GM12891 (cell line): ENCODE results near the gene STX16.
A peak's percentile ranks its signal among the peaks of the same experiment; 100 is the strongest.

Experiments
- DNase-seq: peaks from one replicate; pipeline ENCODE4 v3.0.0; 2011; ENCODE audit warnings: low spot score; ENCODE audit not compliant: insufficient read length
- FAIRE-seq: peaks from 2 replicates; lab custom pipeline; 2011; peaks lifted over from hg19 to GRCh38; lab: Jason Lieb, UNC
- PAX5 ChIP-seq: IDR thresholded peaks from 2 replicates; pipeline ENCODE4 v1.6.1; 2011; ENCODE audit warnings: low read length, moderate library complexity, mild to moderate bottlenecking; ENCODE audit not compliant: insufficient read depth, severe bottlenecking
- POLR2A ChIP-seq: IDR thresholded peaks from 2 replicates; pipeline ENCODE4 v1.6.1; 2011; ENCODE audit warnings: low read depth, low read length, control low read depth
- POLR2AphosphoS5 ChIP-seq: IDR thresholded peaks from 2 replicates; pipeline ENCODE4 v1.6.1; 2011; ENCODE audit warnings: low read depth, low read length, control low read depth
- POU2F2 ChIP-seq: IDR thresholded peaks from 2 replicates; pipeline ENCODE4 v1.6.1; 2011; ENCODE audit warnings: low read depth, mild to moderate bottlenecking, control low read depth, low read length, moderate library complexity
- SPI1 ChIP-seq: IDR thresholded peaks from 2 replicates; pipeline ENCODE4 v1.6.1; 2011; ENCODE audit warnings: low read depth, low read length, control low read depth
- TAF1 ChIP-seq: IDR thresholded peaks from 2 replicates; pipeline ENCODE4 v1.6.1; 2011; ENCODE audit warnings: low read depth, low read length, control low read depth

Gene STX16

GRCh38 chr20:58610071-58610800, 40.8 kb upstream of the STX16 start:
- TF ChIP-seq POU2F2 (no peak), PAX5 (no peak), SPI1 (no peak), POLR2AphosphoS5 (no peak), TAF1 (no peak), POLR2A (no peak)
- FAIRE-seq = no peak
- DNase-seq = no peak

- FAIRE-seq (no peak), DNase-seq (no peak)
- no peak for TF ChIP-seq POU2F2
- TF ChIP-seq POLR2A = no peak
These were observed 40.3 kb upstream of the STX16 start for GRCh38 chr20:58610811-58611210.

- DNase-seq (no peak), FAIRE-seq (no peak)
- TF ChIP-seq POLR2A = no peak
These were observed 39.6 kb upstream of the STX16 start for GRCh38 chr20:58611236-58612030.

DNA sequence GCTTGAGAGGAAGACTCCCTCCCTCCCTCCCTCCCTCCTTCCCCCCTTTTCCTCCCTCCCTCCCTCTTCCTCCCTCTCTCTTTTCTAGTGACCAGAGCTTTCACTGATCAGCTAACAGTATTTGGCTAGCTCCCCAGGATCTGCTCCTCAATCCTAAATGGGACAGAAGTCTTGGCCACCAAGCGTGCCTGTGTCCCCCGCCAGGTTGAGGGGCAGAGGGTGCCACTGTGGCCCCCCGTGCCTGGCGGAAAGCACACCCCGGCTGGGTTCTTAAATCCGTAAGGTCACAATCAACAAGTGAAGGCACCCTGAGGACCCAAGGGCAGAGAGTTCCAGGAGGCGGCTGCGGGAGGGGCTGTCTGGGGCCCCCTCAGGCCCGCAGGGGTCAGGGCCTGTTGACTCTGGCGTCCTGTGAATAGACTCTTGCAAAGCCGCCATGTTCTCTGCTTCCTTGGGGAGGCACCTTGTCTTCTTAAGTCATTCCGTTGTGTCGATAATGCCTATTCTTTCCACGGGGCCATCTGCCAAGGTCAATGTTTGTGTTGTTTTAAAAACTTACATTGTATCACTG, 38.9 kb upstream of the STX16 start:
- FAIRE-seq (no peak), DNase-seq (no peak)
- TF ChIP-seq POU2F2 = no peak

- TF ChIP-seq PAX5 = no peak
- DNase-seq (no peak), FAIRE-seq (no peak)
These were observed 37.8 kb upstream of the STX16 start for GRCh38 chr20:58613061-58613854.

- TF ChIP-seq PAX5 (no peak), POLR2AphosphoS5 (no peak), POU2F2 (no peak), TAF1 (no peak), SPI1 (no peak)
- FAIRE-seq (no peak), DNase-seq (no peak)
These were observed 36.7 kb upstream of the STX16 start for GRCh38 chr20:58614366-58614765.

DNA sequence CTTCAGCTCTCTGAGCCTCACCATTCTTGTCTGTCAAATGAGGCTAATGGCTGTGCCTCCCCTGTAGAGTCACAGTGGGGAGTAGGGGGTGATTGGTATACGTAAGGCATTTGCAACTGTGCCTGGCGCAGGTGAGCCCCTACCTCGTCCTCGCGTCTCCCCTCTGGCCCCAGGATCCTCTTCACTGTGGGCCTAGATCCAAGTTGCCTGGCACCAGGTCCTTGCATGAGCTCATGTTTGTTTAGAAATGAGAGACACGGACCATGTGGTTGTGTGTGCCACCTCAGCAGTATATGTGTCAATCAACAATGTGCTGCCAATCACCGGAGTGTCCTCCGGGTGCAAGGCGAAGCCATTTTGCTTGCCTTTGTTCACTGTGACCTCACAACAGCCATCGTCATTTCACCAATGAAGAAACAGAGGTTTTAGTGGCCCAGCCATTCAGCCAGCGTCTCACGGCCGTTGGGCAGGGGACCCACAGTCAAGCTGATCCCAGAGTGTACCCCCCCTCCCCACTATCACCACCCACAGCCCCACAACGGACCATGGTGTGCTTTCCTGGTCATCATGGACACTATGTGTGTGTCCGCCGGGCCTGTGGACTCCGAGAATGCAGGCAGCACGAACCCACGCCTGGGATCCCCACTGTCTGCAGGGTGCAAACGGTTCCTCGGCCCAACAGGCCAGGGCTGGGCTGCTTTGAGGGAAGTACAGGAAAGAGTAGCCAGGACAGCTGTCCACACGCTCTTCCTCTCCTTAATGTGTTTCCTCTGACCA, 35.9 kb upstream of the STX16 start:
- FAIRE-seq (no peak), DNase-seq (no peak)
- TF ChIP-seq POLR2AphosphoS5 (no peak), TAF1 (no peak), PAX5 (no peak), POLR2A (no peak), POU2F2 (no peak), SPI1 (no peak)

GRCh38 chr20:58616411-58616810, 34.7 kb upstream of the STX16 start:
- 0 out of 2 replicates have a peak, but pooled peaks have one; percentile 39 for TF ChIP-seq SPI1
- no peak for TF ChIP-seq POLR2A
- TF ChIP-seq POU2F2 = no peak
- no peak for TF ChIP-seq POLR2AphosphoS5
- TF ChIP-seq TAF1 = no peak
- TF ChIP-seq PAX5 = no peak
- FAIRE-seq (no peak), DNase-seq (no peak)

- TF ChIP-seq POU2F2 = no peak
- TF ChIP-seq POLR2AphosphoS5 = no peak
- no peak for TF ChIP-seq POLR2A
- no peak for TF ChIP-seq PAX5
- TF ChIP-seq TAF1 = no peak
- DNase-seq = no peak
- no peak for FAIRE-seq
These were observed 33.9 kb upstream of the STX16 start for GRCh38 chr20:58617158-58617557.
